ENCODE results near the gene RUFY2.
A peak's percentile ranks its signal among the peaks of the same experiment; 100 is the strongest.

Gene RUFY2

DNA sequence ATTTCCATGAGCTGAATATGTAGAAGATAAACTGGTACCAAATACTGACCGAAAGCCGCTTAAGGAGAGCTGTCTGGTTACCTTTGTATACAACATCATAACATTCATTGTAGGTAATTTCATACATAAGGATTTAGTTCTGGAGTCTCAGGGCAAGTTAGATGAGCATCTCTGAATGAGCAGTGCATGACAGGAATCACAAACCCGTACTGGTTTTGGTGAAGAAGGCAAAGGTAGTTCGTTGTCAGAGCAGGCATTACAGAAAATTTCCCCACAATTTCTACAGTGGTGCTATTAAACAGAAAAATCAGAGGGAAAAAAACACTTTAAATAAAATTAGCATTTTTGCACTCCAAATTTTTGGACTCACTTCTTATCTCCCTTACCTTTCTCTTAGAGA, 61.5 kb downstream of the RUFY2 start:
- H3K27ac ChIP-seq = no peak overlapping the region
- DNase-seq = no peak
- in situ Hi-C loops (cut with HindIII; ENCODE audit: low pct_ligation_motif_present, low sequenced_read_pairs) = no loop called here
- H3K4me3 ChIP-seq (ENCODE audit: low read depth, low read length) = no peak overlapping the region
- TF ChIP-seq, protein P1, sequence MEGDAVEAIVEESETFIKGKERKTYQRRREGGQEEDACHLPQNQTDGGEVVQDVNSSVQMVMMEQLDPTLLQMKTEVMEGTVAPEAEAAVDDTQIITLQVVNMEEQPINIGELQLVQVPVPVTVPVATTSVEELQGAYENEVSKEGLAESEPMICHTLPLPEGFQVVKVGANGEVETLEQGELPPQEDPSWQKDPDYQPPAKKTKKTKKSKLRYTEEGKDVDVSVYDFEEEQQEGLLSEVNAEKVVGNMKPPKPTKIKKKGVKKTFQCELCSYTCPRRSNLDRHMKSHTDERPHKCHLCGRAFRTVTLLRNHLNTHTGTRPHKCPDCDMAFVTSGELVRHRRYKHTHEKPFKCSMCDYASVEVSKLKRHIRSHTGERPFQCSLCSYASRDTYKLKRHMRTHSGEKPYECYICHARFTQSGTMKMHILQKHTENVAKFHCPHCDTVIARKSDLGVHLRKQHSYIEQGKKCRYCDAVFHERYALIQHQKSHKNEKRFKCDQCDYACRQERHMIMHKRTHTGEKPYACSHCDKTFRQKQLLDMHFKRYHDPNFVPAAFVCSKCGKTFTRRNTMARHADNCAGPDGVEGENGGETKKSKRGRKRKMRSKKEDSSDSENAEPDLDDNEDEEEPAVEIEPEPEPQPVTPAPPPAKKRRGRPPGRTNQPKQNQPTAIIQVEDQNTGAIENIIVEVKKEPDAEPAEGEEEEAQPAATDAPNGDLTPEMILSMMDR (IDR thresholded peaks at IDR 0.05; ENCODE audit: low read depth, low read length, missing control alignments) = no peak
- no peaks in the 10 kb centered on the region for H3K27me3 ChIP-seq (replicated peaks)
- peaks cover 52% of the 10 kb centered on the region for H3K36me3 ChIP-seq (replicated peaks)

DNA sequence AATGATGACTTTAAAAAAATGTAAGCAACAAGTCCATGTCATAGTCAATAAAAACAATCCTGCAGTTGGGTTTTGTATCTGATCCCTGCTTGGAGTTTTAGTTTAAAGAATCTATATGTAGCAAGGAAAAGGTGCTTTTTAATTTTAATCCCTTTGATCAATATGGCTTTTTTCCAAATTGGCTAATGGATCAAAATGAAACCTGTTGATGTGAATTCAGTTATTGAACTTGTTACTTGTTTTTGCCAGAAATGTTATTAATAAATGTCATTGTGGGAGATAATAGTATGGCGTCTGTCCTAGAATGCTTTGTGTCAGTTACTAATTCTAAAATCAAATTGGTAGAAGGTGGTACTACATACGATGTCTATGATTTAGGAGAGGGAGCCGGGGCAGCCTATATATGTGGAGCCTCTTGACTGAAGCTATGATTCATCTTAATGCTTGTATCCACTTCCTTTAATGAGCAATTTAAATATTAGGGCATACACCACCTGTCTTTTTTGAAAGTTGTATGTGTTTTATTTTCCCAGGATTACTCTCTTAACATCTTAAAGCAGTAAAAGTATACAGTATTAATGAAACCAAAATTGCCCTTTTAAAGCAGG, 64.1 kb downstream of the RUFY2 start:
- Histone ChIP-seq H3K27ac (no peak overlapping the region), H3K36me3 (replicated peaks) (peaks cover 71% of the 10 kb centered on the region), H3K4me3 (ENCODE audit: low read depth, low read length) (no peak overlapping the region), H3K27me3 (replicated peaks) (no peaks in the 10 kb centered on the region)
- in situ Hi-C loops (cut with HindIII; ENCODE audit: low pct_ligation_motif_present, low sequenced_read_pairs) = no loop called here
- TF ChIP-seq, protein P1 (IDR thresholded peaks at IDR 0.05; ENCODE audit: low read depth, low read length, missing control alignments) = no peak
- no peak for DNase-seq

DNA sequence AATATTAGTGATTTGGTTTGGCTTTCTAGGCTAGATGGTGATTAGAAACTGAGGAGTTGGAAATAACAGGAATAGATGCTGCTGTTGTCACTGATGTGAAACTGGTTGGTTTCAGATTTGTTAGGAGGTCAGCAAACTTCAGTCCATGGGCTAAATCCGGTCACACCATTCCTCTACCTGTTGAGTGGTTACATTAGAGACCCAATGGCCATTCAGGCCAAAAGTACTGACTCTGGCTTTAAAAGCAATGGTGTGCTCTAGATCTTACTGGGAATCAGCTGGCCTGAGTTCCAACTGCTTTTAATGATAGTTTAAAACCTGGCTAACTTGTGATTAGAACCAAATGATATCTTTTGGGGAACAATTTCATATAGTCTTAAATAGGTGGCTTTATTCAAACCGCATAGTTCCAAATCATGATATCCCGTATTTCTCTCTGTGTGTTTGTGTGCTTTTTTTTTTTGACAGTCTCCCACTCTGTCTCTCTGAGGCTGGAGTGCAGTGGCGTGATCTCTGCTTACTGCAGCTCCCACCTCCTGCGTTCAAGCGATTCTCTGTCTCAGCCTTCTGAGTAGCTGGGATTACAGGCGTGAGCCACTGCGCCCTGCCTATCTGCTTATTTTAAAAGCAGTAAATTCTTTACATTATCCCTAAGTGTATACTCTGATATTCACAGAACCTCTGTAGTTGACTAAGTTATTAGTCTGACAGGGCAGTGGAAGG, 66.6 kb downstream of the RUFY2 start:
- TF ChIP-seq, protein P1 (IDR thresholded peaks at IDR 0.05; ENCODE audit: low read depth, low read length, missing control alignments) = no peak
- DNase-seq = no peak
- Histone ChIP-seq H3K27ac (no peak overlapping the region), H3K36me3 (replicated peaks) (peaks cover 68% of the 10 kb centered on the region), H3K4me3 (ENCODE audit: low read depth, low read length) (no peak overlapping the region), H3K27me3 (replicated peaks) (no peaks in the 10 kb centered on the region)
- in situ Hi-C loops (cut with HindIII; ENCODE audit: low pct_ligation_motif_present, low sequenced_read_pairs) = no loop called here

DNA sequence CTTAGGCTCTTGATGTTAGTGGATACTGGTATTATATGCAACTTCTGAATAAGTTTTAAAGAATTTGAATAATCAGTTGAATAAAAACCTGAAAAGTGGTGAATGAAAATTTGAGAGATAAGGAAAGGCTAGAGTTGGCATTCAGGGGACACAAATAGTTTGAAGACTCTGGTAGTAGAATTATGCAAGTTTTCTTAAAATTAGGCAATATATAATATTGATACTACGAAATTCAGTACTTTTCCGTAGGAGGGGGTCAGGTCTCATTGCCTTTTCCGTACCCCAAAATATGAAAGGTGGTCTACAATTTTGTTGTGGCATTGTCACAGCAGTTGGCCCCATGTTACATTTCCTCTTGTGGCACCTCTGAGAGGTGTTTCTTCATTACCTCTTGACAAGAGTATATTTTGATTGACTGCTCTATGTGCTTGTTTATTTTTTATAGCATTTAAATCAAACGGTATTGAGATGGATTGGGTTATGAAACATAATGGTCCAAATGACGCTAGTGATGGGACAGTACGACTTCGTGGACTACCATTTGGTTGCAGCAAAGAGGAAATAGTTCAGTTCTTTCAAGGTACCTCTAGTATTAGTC, 70.2 kb downstream of the RUFY2 start:
- Histone ChIP-seq H3K27me3 (replicated peaks) (no peaks in the 10 kb centered on the region), H3K4me3 (ENCODE audit: low read depth, low read length) (no peak overlapping the region), H3K27ac (no peak overlapping the region), H3K36me3 (replicated peaks) (peaks cover 42% of the 10 kb centered on the region)
- in situ Hi-C loops (cut with HindIII; ENCODE audit: low pct_ligation_motif_present, low sequenced_read_pairs) = no loop called here
- TF ChIP-seq, protein P1 (IDR thresholded peaks at IDR 0.05; ENCODE audit: low read depth, low read length, missing control alignments) = no peak
- DNase-seq = no peak

DNA sequence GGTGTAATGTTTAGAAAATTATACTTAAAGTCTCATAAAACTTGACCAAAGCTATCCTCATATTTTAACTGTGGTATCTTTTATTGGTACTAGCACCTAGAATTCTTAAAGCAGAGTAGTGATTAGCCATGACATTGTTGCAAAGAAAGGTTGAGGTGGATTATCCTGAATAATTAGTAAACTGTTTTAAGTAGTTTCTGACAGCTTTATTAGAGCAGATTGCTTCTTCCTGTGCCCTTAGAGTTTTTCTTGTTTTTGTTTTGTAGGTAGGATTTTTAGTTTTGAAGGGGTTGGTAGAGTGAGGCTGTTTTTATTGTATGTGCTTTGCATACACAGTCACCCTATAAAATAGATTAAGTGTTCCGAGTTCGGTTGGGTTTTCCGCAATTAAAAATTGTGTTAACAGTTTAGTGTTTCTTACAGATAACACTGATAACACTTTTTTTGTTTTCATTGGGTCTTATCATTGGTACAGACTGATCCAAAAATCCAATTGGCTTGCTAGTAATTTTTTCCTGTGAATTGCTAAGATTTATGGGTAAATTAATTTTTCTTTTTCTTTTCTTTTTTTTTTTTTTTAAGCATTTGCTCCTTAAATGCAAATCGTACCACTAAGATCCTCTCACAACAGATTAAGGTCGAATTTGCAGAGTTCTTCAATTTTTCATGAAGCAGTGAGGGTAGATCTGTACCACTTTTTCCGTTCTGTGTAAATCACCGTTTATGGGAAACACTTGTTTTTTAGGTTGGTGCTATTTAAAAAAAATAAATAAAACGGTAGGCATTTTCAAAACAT, 72.2 kb downstream of the RUFY2 start:
- H3K27ac ChIP-seq = no peak overlapping the region
- no peak for DNase-seq
- in situ Hi-C loops (cut with HindIII; ENCODE audit: low pct_ligation_motif_present, low sequenced_read_pairs) = no loop called here

More for the DNA sequence above, 72.2 kb downstream of the RUFY2 start:
- H3K4me3 ChIP-seq (ENCODE audit: low read depth, low read length) = peak overlapping the region; percentile 88
- peaks cover 22% of the 10 kb centered on the region for H3K36me3 ChIP-seq (replicated peaks)
- no peaks in the 10 kb centered on the region for H3K27me3 ChIP-seq (replicated peaks)
- TF ChIP-seq, protein P1 (IDR thresholded peaks at IDR 0.05; ENCODE audit: low read depth, low read length, missing control alignments) = no peak
